ENCODE data around the gene LRFN3.
"Not testable (repeated sequence)": the region's sequence is repeated elsewhere in the genome, so short reads cannot be mapped to it uniquely, and the experiment has no call there.

The LRFN3 gene

GRCh38 chr19:35939307-35940077, 3.3 kb downstream of the LRFN3 start:
- no peak for DNase-seq (ENCODE audit: low read depth in 2 of 2)

- DNase-seq (ENCODE audit: low read depth in 2 of 2): no peak
These were observed 4.1 kb downstream of the LRFN3 start for GRCh38 chr19:35940078-35940775.

- no peak for DNase-seq (ENCODE audit: low read depth in 2 of 2)
These were observed 4.7 kb downstream of the LRFN3 start for GRCh38 chr19:35940839-35941238.

- DNase-seq (ENCODE audit: low read depth in 2 of 2): no peak
These were observed 6.1 kb downstream of the LRFN3 start for GRCh38 chr19:35942235-35942634.

- no peak for DNase-seq (ENCODE audit: low read depth in 2 of 2)
These were observed 7.4 kb downstream of the LRFN3 start for GRCh38 chr19:35943321-35944301.

GRCh38 chr19:35944556-35944955, 8.4 kb downstream of the LRFN3 start:
- no peak for DNase-seq (ENCODE audit: low read depth in 2 of 2)

GRCh38 chr19:35945121-35945790, 9.1 kb downstream of the LRFN3 start:
- no peak for DNase-seq (ENCODE audit: low read depth in 2 of 2)

GRCh38 chr19:35946203-35946602, 10.0 kb downstream of the LRFN3 start:
- no peak for DNase-seq (ENCODE audit: low read depth in 2 of 2)

GRCh38 chr19:35949131-35949530, 13.0 kb downstream of the LRFN3 start:
- no peak for DNase-seq (ENCODE audit: low read depth in 2 of 2)

GRCh38 chr19:35955881-35956634, 19.9 kb downstream of the LRFN3 start:
- no peak for DNase-seq (ENCODE audit: low read depth in 2 of 2)

- DNase-seq (ENCODE audit: low read depth in 2 of 2): not testable (repeated sequence)
These were observed 21.2 kb downstream of the LRFN3 start for GRCh38 chr19:35957411-35957810.

GRCh38 chr19:35958660-35959039, 22.5 kb downstream of the LRFN3 start:
- DNase-seq (ENCODE audit: low read depth in 2 of 2): no peak

GRCh38 chr19:35959040-35959967, 23.1 kb downstream of the LRFN3 start:
- peak; percentile 75 to 88 for DNase-seq (ENCODE audit: low read depth in 2 of 2)

- DNase-seq (ENCODE audit: low read depth in 2 of 2): no peak
These were observed 23.8 kb downstream of the LRFN3 start for GRCh38 chr19:35959968-35960320.

- no peak for DNase-seq (ENCODE audit: low read depth in 2 of 2)
These were observed 24.3 kb downstream of the LRFN3 start for GRCh38 chr19:35960432-35960972.

- no peak for DNase-seq (ENCODE audit: low read depth in 2 of 2)
These were observed 27.3 kb downstream of the LRFN3 start for GRCh38 chr19:35963514-35963913.

GRCh38 chr19:35966771-35967170, 30.6 kb downstream of the LRFN3 start:
- no peak for DNase-seq (ENCODE audit: low read depth in 2 of 2)

GRCh38 chr19:35973487-35973886, 37.3 kb downstream of the LRFN3 start:
- DNase-seq (ENCODE audit: low read depth in 2 of 2): no peak

GRCh38 chr19:35975608-35976214, 39.5 kb downstream of the LRFN3 start:
- DNase-seq (ENCODE audit: low read depth in 2 of 2): no peak

Measured in activated CD8-positive, alpha-beta memory T cell treated with anti-CD3 and anti-CD28 coated beads for 4 hours (primary cell).